Ramos (cell line): Measurements from ENCODE around the gene KIF19.

Experiments
- in situ Hi-C: fragments of 300-500 bp; cut with MboI; formaldehyde crosslinking; loops from one replicate; pipeline ENCODE4 v1.14.3; 2022; ENCODE audit warnings: low sequenced_read_pairs; ENCODE audit not compliant: unreplicated experiment

Gene KIF19

GRCh38 chr17:74304184-74304583, 21.8 kb upstream of the KIF19 start:
- in situ Hi-C loops = no loop called here

GRCh38 chr17:74305865-74306654, 20.0 kb upstream of the KIF19 start:
- in situ Hi-C loops = no loop called here

- in situ Hi-C loops = no loop called here
These were observed 17.8 kb upstream of the KIF19 start for GRCh38 chr17:74307984-74308773.

GRCh38 chr17:74309902-74310301, 16.1 kb upstream of the KIF19 start:
- in situ Hi-C loops = no loop called here

GRCh38 chr17:74314877-74315276, 11.1 kb upstream of the KIF19 start:
- in situ Hi-C loops = no loop called here

GRCh38 chr17:74316220-74316619, 9.8 kb upstream of the KIF19 start:
- in situ Hi-C loops = no loop called here

GRCh38 chr17:74317071-74317470, 9.0 kb upstream of the KIF19 start:
- in situ Hi-C loops = no loop called here

GRCh38 chr17:74318391-74318790, 7.6 kb upstream of the KIF19 start:
- in situ Hi-C loops = no loop called here

- in situ Hi-C loops = no loop called here
These were observed 1.5 kb upstream of the KIF19 start for GRCh38 chr17:74324521-74324920.

GRCh38 chr17:74325376-74325742, 667 bp upstream of the KIF19 start:
- in situ Hi-C loops = no loop called here

GRCh38 chr17:74326506-74326905, 480 bp downstream of the KIF19 start:
- in situ Hi-C loops = no loop called here

- in situ Hi-C loops = no loop called here
These were observed 2.5 kb downstream of the KIF19 start for GRCh38 chr17:74328487-74328886.

GRCh38 chr17:74329378-74329777, 3.4 kb downstream of the KIF19 start:
- in situ Hi-C loops = no loop called here

- in situ Hi-C loops = no loop called here
These were observed 4.4 kb downstream of the KIF19 start for GRCh38 chr17:74330446-74330845.

- in situ Hi-C loops = no loop called here
These were observed 6.1 kb downstream of the KIF19 start for GRCh38 chr17:74332017-74332650.

- in situ Hi-C loops = no loop called here
These were observed 6.8 kb downstream of the KIF19 start for GRCh38 chr17:74332763-74333283.

- in situ Hi-C loops = no loop called here
These were observed 8.5 kb downstream of the KIF19 start for GRCh38 chr17:74334393-74335039.

- in situ Hi-C loops = no loop called here
These were observed 9.6 kb downstream of the KIF19 start for GRCh38 chr17:74335529-74336062.

- in situ Hi-C loops = no loop called here
These were observed 10.3 kb downstream of the KIF19 start for GRCh38 chr17:74336307-74336706.

- in situ Hi-C loops = no loop called here
These were observed 11.9 kb downstream of the KIF19 start for GRCh38 chr17:74337834-74338500.
